ENCODE data around the gene FIGN. TPM values are rescaled to one million over a fixed set of nuclear protein-coding genes. Genes with fewer than 3 reads are reported as not detected.
A peak's percentile ranks its signal among the peaks of the same experiment; 100 is the strongest.

FIGN gene
- total and polyA plus RNA-seq, 2 experiments from 2014 or later: 0.76 to 2.6 TPM

GRCh38 chr2:163701399-163702195 lies 34.2 kb downstream of the FIGN start:
- Histone ChIP-seq H3K4me3 (no peak overlapping the region), H3K27me3 (replicated peaks; ENCODE audit: insufficient read depth) (no peaks in the 10 kb centered on the region), H3K79me2 (ENCODE audit: insufficient read depth) (no peaks in the 10 kb centered on the region), H3K9me3 (ENCODE audit: low read depth) (no peaks in the 10 kb centered on the region), H2AFZ (no peak overlapping the region), H3K9ac (no peak overlapping the region), H4K20me1 (ENCODE audit: insufficient read depth) (no peaks in the 10 kb centered on the region), H3K4me1 (ENCODE audit: insufficient read depth) (no peaks in the 10 kb centered on the region), H3K36me3 (ENCODE audit: low read depth) (no peaks in the 10 kb centered on the region), H3K4me2 (ENCODE audit: unreplicated experiment) (no peak overlapping the region), H3F3A (ENCODE audit: insufficient read depth) (no peaks in the 10 kb centered on the region), H3K27ac (no peak overlapping the region), H3K9me2 (ENCODE audit: insufficient read depth) (no peaks in the 10 kb centered on the region)
- 76 to 82% methylated on average over 7 of the region's 7 CpGs for WGBS, 2 experiments (ENCODE audit: low coverage in 1 of 2, low lambda C conversion rate in 2 of 2, missing lambda C conversion rate in 2 of 2)
- TF ChIP-seq EZH2phosphoT487 (IDR thresholded peaks at IDR 0.05; ENCODE audit: insufficient read depth, low read depth): no peak
- no peak for TF ChIP-seq EZH2 (IDR thresholded peaks at IDR 0.05; ENCODE audit: insufficient read depth, poor library complexity, severe bottlenecking)
- in situ Hi-C loops (cut with MboI): no loop called here
- DNase-seq: peak; percentile 4

- Histone ChIP-seq H4K20me1 (ENCODE audit: insufficient read depth) (no peaks in the 10 kb centered on the region), H3F3A (ENCODE audit: insufficient read depth) (no peaks in the 10 kb centered on the region), H3K4me2 (ENCODE audit: unreplicated experiment) (no peak overlapping the region), H2AFZ (no peak overlapping the region), H3K27me3 (replicated peaks; ENCODE audit: insufficient read depth) (no peaks in the 10 kb centered on the region), H3K27ac (no peak overlapping the region), H3K79me2 (ENCODE audit: insufficient read depth) (no peaks in the 10 kb centered on the region), H3K9me2 (ENCODE audit: insufficient read depth) (no peaks in the 10 kb centered on the region), H3K4me1 (ENCODE audit: insufficient read depth) (no peaks in the 10 kb centered on the region), H3K4me3 (no peak overlapping the region), H3K9ac (no peak overlapping the region), H3K36me3 (ENCODE audit: low read depth) (no peaks in the 10 kb centered on the region), H3K9me3 (ENCODE audit: low read depth) (no peaks in the 10 kb centered on the region)
- DNase-seq: no peak
- 71 to 73% methylated on average over 1 of the region's 1 CpG for WGBS, 2 experiments (ENCODE audit: low coverage in 1 of 2, low lambda C conversion rate in 2 of 2, missing lambda C conversion rate in 2 of 2)
- in situ Hi-C loops (cut with MboI): no loop called here
- TF ChIP-seq EZH2 (IDR thresholded peaks at IDR 0.05; ENCODE audit: insufficient read depth, poor library complexity, severe bottlenecking) (no peak), EZH2phosphoT487 (IDR thresholded peaks at IDR 0.05; ENCODE audit: insufficient read depth, low read depth) (no peak)
Observed at GRCh38 chr2:163698857-163699256, 37.0 kb downstream of the FIGN start.

GRCh38 chr2:163697846-163698637 lies 37.8 kb downstream of the FIGN start:
- WGBS, 2 experiments (ENCODE audit: low coverage in 1 of 2, low lambda C conversion rate in 2 of 2, missing lambda C conversion rate in 2 of 2): 94 to 96% methylated on average over 5 of the region's 5 CpGs
- H2AFZ ChIP-seq: no peak overlapping the region
- in situ Hi-C loops (cut with MboI): no loop called here
- no peak overlapping the region for H3K4me3 ChIP-seq
- no peak overlapping the region for H3K27ac ChIP-seq
- H3K9ac ChIP-seq: no peak overlapping the region
- no peaks in the 10 kb centered on the region for H3K4me1 ChIP-seq (ENCODE audit: insufficient read depth)
- H4K20me1 ChIP-seq (ENCODE audit: insufficient read depth): no peaks in the 10 kb centered on the region
- no peaks in the 10 kb centered on the region for H3K36me3 ChIP-seq (ENCODE audit: low read depth)
- H3K9me2 ChIP-seq (ENCODE audit: insufficient read depth): no peaks in the 10 kb centered on the region
- no peaks in the 10 kb centered on the region for H3K27me3 ChIP-seq (replicated peaks; ENCODE audit: insufficient read depth)
- H3K9me3 ChIP-seq (ENCODE audit: low read depth): no peaks in the 10 kb centered on the region
- no peak for TF ChIP-seq EZH2phosphoT487 (IDR thresholded peaks at IDR 0.05; ENCODE audit: insufficient read depth, low read depth)
- no peak for TF ChIP-seq EZH2 (IDR thresholded peaks at IDR 0.05; ENCODE audit: insufficient read depth, poor library complexity, severe bottlenecking)
- no peaks in the 10 kb centered on the region for H3F3A ChIP-seq (ENCODE audit: insufficient read depth)
- no peaks in the 10 kb centered on the region for H3K79me2 ChIP-seq (ENCODE audit: insufficient read depth)
- no peak overlapping the region for H3K4me2 ChIP-seq (ENCODE audit: unreplicated experiment)
- no peak for DNase-seq

- Histone ChIP-seq H4K20me1 (ENCODE audit: insufficient read depth) (no peaks in the 10 kb centered on the region), H3F3A (ENCODE audit: insufficient read depth) (no peaks in the 10 kb centered on the region), H3K4me3 (no peak overlapping the region), H3K9me3 (ENCODE audit: low read depth) (no peaks in the 10 kb centered on the region), H3K27ac (no peak overlapping the region), H2AFZ (no peak overlapping the region), H3K4me2 (ENCODE audit: unreplicated experiment) (no peak overlapping the region), H3K9ac (no peak overlapping the region), H3K9me2 (ENCODE audit: insufficient read depth) (no peaks in the 10 kb centered on the region), H3K27me3 (replicated peaks; ENCODE audit: insufficient read depth) (no peaks in the 10 kb centered on the region), H3K4me1 (ENCODE audit: insufficient read depth) (no peaks in the 10 kb centered on the region), H3K36me3 (ENCODE audit: low read depth) (no peaks in the 10 kb centered on the region), H3K79me2 (ENCODE audit: insufficient read depth) (no peaks in the 10 kb centered on the region)
- DNase-seq: no peak
- TF ChIP-seq EZH2 (IDR thresholded peaks at IDR 0.05; ENCODE audit: insufficient read depth, poor library complexity, severe bottlenecking) (no peak), EZH2phosphoT487 (IDR thresholded peaks at IDR 0.05; ENCODE audit: insufficient read depth, low read depth) (no peak)
- in situ Hi-C loops (cut with MboI): no loop called here
- WGBS, 2 experiments (ENCODE audit: low coverage in 1 of 2, low lambda C conversion rate in 2 of 2, missing lambda C conversion rate in 2 of 2): 62 to 64% methylated on average over 3 of the region's 3 CpGs
Observed at GRCh38 chr2:163697429-163697828, 38.4 kb downstream of the FIGN start.
